ENCODE data around the gene RP9.

Gene RP9

GRCh38 chr7:33044986-33045385 lies 64.2 kb downstream of the RP9 start:
- no peaks in the 10 kb centered on the region for H3K36me3 ChIP-seq (ENCODE audit: control insufficient read depth, insufficient read depth, low read length)
- no peak overlapping the region for H3K27ac ChIP-seq (ENCODE audit: low read depth, low read length)
- no peaks in the 10 kb centered on the region for H3K9me3 ChIP-seq (ENCODE audit: control insufficient read depth, insufficient read depth, low read depth, low read length)
- H3K4me1 ChIP-seq (ENCODE audit: control insufficient read depth, insufficient read depth, low read length) = no peaks in the 10 kb centered on the region
- H3K9ac ChIP-seq (ENCODE audit: low read length) = no peak overlapping the region
- no peak overlapping the region for H3K4me3 ChIP-seq (ENCODE audit: low read depth, low read length)
- H3K27me3 ChIP-seq (ENCODE audit: control insufficient read depth, insufficient read depth, low read length) = no peaks in the 10 kb centered on the region
